ENCODE measurements around the gene SRRM4. TPM values are rescaled to one million over a fixed set of nuclear protein-coding genes. Genes with fewer than 3 reads are reported as not detected.

Gene SRRM4
- total RNA-seq, 4 donors from 2014 or later = 0.04 to 0.05 TPM; not detected in 2

- Histone ChIP-seq H3K9me3 (peaks cover 0 to 4% (median 0%) of the 10 kb centered on the region in 3 donors), H3K36me3 (no peaks in the 10 kb centered on the region), H3K4me3 (no peak overlapping the region), H3K4me1 (no peaks in the 10 kb centered on the region), H3K27me3 (no peaks in the 10 kb centered on the region), H3K27ac (no peak overlapping the region)
- in situ Hi-C loops (cut with MboI; ENCODE audit: low sequenced_read_pairs in 4 of 4) = no loop called here
- ATAC-seq (no peak), DNase-seq (no peak)
- intact Hi-C loops (cut with DNase I; ENCODE audit: low total_unique reads) = no loop called here
- no peak for TF ChIP-seq POLR2A (IDR thresholded peaks at IDR 0.05)
- TF ChIP-seq CTCF (IDR thresholded peaks at IDR 0.05 in 4 of 5, conservative IDR thresholded peaks at IDR 0.05 in 1 of 5) = no peak
These were observed 147.2 kb downstream of the SRRM4 start for GRCh38 chr12:119128527-119128926.

DNA sequence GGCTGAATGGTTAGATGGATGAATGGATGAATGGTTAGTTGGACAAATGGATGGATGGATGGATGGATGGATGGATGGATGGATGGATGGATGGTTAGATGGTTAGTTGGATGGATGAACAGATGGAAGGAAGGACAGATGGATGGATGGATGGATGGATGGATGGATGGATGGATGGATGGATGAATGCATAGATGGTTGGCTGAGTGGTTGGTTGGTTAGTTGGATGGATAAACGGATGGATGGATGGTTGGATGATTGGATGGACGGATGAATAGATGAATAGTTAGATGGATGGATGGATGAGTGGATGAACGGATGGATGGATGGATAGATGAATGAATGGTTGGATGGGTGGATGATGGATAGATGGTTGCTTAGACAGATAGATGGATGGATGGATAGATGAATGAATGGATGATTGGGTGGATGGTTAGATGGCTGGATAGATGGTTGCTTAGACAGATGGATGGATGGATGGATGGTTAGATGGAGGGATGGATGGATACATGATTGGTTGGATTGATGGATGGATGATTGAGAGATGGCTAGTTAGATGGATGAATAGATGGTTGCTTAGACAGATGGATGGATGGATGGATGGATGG, 148.6 kb downstream of the SRRM4 start:
- no peak for DNase-seq
- intact Hi-C loops (cut with DNase I; ENCODE audit: low total_unique reads) (no loop called here), in situ Hi-C loops (cut with MboI; ENCODE audit: low sequenced_read_pairs in 4 of 4) (no loop called here)
- H3K4me3 ChIP-seq = no peak overlapping the region
- ATAC-seq = no peak
- H3K27me3 ChIP-seq = no peaks in the 10 kb centered on the region
- peaks cover 0 to 4% (median 0%) of the 10 kb centered on the region in 3 donors for H3K9me3 ChIP-seq
- H3K4me1 ChIP-seq = no peaks in the 10 kb centered on the region
- no peak overlapping the region for H3K27ac ChIP-seq
- H3K36me3 ChIP-seq = no peaks in the 10 kb centered on the region
- TF ChIP-seq POLR2A (IDR thresholded peaks at IDR 0.05) (no peak), CTCF (IDR thresholded peaks at IDR 0.05 in 4 of 5, conservative IDR thresholded peaks at IDR 0.05 in 1 of 5) (no peak)

GRCh38 chr12:119130523-119130922, 149.2 kb downstream of the SRRM4 start:
- no peaks in the 10 kb centered on the region for H3K36me3 ChIP-seq
- no peak for TF ChIP-seq POLR2A (IDR thresholded peaks at IDR 0.05)
- TF ChIP-seq CTCF (IDR thresholded peaks at IDR 0.05 in 4 of 5, conservative IDR thresholded peaks at IDR 0.05 in 1 of 5) = no peak
- H3K27me3 ChIP-seq = no peaks in the 10 kb centered on the region
- no peak overlapping the region for H3K27ac ChIP-seq
- H3K4me3 ChIP-seq = no peak overlapping the region
- in situ Hi-C loops (cut with MboI; ENCODE audit: low sequenced_read_pairs in 4 of 4) = no loop called here
- DNase-seq (no peak), ATAC-seq (no peak)
- peaks cover 0 to 4% (median 0%) of the 10 kb centered on the region in 3 donors for H3K9me3 ChIP-seq
- H3K4me1 ChIP-seq = no peaks in the 10 kb centered on the region
- intact Hi-C loops (cut with DNase I; ENCODE audit: low total_unique reads) = no loop called here

- intact Hi-C loops (cut with DNase I; ENCODE audit: low total_unique reads) = no loop called here
- no peak for DNase-seq
- no peak overlapping the region for H3K27ac ChIP-seq
- H3K4me1 ChIP-seq = peaks cover 0 to 6% of the 10 kb centered on the region in 2 donors
- in situ Hi-C loops (cut with MboI; ENCODE audit: low sequenced_read_pairs in 4 of 4) = no loop called here
- H3K4me3 ChIP-seq = no peak overlapping the region
- TF ChIP-seq CTCF (IDR thresholded peaks at IDR 0.05 in 4 of 5, conservative IDR thresholded peaks at IDR 0.05 in 1 of 5) (no peak), POLR2A (IDR thresholded peaks at IDR 0.05) (no peak)
- no peak for ATAC-seq
- H3K27me3 ChIP-seq = no peaks in the 10 kb centered on the region
- H3K9me3 ChIP-seq = peaks cover 0 to 4% (median 0%) of the 10 kb centered on the region in 3 donors
- no peaks in the 10 kb centered on the region for H3K36me3 ChIP-seq
These were observed 153.1 kb downstream of the SRRM4 start for GRCh38 chr12:119134284-119135072.
